M059J (cell line): ENCODE data around the gene ERFE. TPM values are rescaled to one million over a fixed set of nuclear protein-coding genes. Genes with fewer than 3 reads are reported as not detected.

Source experiments
- DNase-seq: peaks from one replicate; pipeline ENCODE4 v3.0.0-alpha.2; 2012; ENCODE audit warnings: low read depth
- total RNA-seq: library from RNA; depleted of rRNA; stranded (reverse); fragments of >200 nt; shearing (Covaris generic); gene quantifications from 2 replicates; pipeline ENCODE4 v1.2.3, GENCODE V29; 2014; rRNA removed

Gene ERFE
- total RNA-seq, 1 experiment from 2014 or later = 1.6 TPM

DNA sequence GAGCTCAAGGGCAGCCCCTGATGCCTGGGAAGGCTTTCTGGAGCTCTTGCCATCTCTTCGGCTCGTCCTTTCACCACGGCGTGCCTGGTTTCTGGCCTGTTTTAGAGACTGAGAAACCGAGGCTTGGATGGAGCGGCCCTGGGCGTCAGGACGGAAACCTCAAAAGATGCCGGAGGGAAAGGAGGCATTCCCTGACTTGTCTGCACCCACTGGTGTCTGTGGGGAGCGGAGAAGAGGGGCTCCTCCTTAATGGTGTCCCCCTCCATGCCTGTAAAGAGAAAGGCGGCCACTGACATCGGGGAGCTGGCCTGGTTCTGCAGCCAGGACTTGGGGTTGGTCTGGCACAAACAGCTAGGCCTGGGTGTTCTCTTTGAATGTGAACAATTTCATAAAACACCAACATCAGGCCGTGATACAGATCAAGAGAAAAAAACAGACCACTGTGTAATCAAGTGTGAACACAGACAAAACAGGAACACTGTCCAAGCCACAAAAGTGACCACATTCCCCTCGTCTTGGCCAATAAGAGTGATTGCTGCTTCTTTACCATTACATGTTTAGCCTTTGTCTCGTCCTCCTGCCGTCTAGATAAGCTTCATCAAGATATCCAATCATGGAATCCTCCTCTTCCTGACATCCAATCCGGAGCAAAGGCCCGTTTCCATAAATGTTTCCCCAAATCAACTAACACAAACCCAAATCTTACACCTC lies 45.4 kb downstream of the ERFE start:
- no peak for DNase-seq

DNA sequence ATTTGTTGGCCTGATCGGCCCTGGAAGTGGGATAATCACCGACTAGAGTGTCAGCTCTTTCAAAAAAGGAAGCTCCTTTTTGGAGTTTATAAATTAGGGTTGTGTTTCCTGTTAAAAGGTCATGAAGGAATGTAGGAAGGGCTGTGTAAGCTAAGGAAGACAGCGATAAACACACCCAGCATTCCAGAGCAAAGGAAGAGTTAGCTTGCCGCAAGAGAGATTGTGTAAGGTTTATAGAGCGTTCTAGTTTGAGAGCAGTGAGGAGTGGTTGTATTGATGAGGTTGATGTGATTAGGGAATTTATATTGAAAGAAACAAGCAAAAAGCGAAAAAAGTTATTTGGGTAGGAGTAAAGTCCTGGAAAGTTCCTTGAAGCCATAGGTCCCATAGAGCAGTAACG lies 48.2 kb downstream of the ERFE start:
- no peak for DNase-seq

DNA sequence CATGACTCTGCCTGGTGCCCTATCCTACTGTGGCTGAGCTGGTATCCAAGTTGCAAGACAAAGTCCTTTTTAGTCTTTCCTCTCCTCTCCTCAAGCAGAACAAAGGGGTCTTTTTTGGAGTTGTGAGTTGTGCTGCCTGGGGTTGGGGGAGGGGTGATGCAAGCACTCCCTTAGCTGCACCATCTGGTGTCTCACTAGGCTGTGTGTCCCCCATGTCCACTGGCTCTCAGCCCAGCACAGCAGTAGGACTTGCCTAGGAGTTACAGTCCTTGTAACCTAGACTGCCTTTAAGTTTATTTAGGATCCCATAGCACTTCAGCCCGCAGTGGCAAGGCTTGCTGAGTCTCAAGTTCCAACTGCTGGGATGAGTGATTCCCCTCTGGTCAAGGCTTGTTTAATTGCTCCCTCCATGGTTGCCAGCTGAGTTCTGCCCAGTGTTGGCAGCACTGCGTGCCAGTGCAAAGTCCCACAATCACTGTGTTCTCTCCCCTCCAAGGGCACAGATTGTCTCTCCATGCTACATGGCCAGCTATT lies 57.9 kb downstream of the ERFE start:
- DNase-seq = no peak

Other genes with a start within 250 kb of the ERFE start
- gene UBE2F, start 192.0 kb upstream of the ERFE start, total RNA-seq = 86.9 and 99.0 TPM in 2 replicates
- 8.7 and 10.5 TPM in 2 replicates for gene SCLY, start 98.0 kb upstream of the ERFE start, total RNA-seq
- not detected in 2 replicates for gene ESPNL, start 58.6 kb upstream of the ERFE start, total RNA-seq
- gene KLHL30, start 20.3 kb upstream of the ERFE start, total RNA-seq = not detected in 2 replicates
- 8.8 and 19.5 TPM in 2 replicates for gene ILKAP, start 44.7 kb downstream of the ERFE start, total RNA-seq
- gene HES6, start 81.1 kb downstream of the ERFE start, total RNA-seq = 1.5 and 5.3 TPM in 2 replicates
- 1.4 and 3.7 TPM in 2 replicates for gene PER2, start 129.6 kb downstream of the ERFE start, total RNA-seq
- 3.2 and 12.7 TPM in 2 replicates for gene TRAF3IP1, start 161.5 kb downstream of the ERFE start, total RNA-seq